HG03139 (cell line): ENCODE data around the gene DENND6B.

ENCODE experiments used
- ATAC-seq: cut with Tn5 transposase; IDR thresholded peaks from one replicate; pipeline ENCODE4 v1.9.1; 2021; ENCODE audit not compliant: unreplicated experiment

Gene DENND6B

DNA sequence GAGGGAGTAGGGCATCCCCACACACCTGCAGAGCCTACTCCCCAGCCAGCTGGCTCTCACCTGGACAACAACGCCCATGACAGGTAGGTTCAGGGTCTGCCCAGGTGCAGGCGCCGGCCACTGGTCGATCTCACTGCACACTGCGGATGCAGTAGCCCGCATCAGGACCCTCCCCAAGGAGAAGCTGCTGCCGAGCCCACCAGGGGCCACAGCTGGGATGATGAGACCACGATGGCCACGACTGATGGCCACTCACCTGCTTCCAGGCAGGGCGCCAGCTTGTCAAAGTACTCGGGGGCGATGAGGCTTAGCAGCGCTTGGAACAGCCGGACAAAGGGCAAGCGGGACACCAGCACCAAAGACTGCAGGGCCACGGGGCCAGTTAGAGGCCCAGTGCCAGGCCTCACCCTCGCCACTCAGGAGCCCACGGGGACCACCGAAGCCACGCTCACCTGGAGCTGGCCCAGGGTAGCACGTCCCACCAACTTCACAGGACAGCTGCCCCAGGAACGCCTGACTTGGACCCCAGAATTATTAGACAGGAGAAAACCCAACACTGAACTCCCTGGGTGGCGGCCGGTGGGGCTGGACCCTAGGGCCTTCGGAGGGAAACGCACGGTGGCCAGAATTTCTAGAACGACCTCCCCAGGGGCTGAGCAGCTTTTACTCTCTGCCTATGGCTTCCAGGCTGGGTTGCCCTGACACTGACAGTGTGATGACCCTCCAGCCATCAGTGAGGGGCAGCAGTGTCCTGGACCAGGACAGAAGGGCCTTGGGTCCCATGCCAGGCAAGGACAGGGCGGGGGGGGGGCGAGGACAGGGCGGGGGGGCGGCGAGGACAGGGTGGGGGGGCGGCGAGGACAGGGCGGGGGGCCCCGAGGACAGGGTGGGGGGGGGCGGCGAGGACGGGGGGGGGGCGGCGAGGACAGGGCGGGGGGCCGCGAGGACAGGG, 10.4 kb downstream of the DENND6B start:
- ATAC-seq = no peak

DNA sequence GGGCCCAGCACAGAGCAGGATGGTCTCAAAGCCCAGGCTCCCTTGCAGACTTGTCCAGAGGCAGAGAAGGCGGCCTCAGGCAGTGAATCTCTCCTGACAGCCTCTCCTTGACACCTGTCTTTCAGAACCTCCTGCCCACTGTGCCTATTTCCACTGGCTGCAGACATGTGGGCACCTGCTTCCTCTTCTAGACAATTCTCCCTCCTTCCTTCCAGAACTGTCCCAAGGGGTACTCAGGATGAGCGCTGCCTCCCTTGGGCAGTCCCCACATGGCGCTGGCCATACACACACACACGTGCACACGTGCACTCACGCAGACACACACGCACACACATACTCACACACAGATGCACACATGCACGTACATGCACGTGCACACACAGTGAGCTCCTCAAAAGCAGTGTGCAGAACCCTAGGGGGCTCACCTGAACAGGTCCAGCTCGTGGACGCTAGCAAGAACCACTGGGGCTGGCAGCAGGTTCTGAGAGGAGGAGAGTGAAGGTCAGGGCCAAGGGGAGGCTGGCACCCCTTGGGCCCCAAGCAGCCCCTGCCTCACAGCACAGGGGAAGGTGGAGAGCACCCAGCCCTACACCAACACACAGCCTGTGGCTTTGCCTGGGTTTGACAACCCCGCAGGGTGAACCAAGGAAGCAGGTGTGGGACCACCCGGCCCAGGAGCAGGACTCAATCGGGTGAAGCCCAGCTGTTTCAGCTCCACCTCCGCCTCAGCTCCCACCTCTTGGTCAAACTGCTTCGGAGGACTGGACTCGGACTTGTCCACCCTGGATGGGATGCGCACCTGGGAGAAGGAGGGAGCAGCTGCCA, 11.3 kb downstream of the DENND6B start:
- no peak for ATAC-seq

DNA sequence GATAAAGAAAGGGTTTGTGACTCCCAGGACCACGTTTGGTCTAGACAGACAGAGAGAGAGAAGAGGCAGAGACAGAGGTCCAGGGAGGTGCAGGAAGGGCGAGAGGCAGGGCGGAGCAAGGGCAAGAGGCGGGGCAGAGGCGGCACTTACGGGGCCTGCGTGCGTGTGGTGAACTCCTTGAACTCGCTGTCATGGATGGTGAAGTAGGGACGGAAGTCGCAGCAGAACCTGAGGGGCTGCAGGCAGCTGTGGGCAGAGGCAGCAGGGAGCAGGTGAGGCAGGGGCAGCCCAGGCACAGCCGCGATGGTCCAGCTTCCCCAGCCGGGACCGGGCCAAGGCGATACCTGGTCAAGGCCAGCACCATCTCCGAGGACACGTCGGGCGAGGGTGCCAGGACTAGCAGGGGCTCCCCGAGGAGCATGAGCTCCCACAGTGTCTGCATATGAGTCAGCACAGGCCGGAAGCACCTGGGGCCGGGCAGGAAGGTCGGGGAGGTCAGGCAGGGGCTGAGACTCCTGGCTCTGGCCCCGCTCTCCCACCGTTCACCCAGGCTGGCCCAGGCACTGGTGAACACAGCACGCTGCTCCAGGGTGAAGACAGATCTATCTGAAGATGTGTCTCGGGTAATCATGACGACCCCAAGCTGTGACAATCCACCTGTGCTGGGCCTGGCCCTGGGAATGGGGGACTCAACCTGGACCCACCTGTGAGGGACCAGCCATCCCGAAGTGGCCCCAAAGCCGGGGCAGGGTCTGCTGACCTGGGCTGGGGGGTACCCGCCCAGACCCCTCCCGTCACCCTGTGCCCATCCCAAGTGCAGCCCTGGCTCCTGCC, 12.1 kb downstream of the DENND6B start:
- peak; percentile 66 for ATAC-seq

DNA sequence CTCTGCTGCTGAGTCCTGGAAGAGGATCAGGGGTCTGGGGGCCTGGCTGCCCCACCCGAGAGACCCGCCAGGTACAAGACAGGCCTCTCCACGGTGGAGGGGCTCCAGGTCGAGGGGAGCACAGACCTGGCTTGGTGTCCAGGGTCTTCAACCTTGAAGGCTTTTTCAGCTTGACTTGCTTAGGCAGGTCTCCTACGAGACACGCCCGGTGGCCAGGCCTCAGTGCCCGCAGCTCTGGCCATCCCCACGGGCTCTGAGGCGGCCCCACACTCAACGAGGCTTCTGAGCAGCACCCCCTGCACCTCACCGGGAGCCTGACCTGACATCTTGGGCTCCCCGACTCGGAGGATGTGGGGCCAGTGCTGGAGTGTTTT, 12.7 kb downstream of the DENND6B start:
- ATAC-seq = no peak

DNA sequence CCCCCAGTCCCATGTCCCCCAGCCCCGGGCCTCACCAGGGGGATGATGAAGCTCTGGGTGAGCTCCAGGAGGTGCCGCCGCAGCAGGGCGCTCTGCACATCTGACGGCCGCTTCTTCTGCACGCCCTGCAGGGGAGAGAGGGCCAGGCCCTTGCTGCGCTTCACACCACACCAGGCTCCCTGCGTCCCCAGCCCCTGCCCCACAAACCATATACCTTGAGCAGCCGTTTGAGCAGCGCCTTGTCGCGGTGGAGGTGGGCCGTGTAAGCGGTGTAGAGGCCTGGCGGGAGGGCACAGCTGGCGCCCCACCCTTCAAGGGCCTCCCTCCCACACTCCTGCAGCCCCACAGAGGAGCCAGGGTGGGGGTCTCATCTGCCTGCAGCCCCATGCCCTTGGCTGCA, 13.2 kb downstream of the DENND6B start:
- no peak for ATAC-seq

DNA sequence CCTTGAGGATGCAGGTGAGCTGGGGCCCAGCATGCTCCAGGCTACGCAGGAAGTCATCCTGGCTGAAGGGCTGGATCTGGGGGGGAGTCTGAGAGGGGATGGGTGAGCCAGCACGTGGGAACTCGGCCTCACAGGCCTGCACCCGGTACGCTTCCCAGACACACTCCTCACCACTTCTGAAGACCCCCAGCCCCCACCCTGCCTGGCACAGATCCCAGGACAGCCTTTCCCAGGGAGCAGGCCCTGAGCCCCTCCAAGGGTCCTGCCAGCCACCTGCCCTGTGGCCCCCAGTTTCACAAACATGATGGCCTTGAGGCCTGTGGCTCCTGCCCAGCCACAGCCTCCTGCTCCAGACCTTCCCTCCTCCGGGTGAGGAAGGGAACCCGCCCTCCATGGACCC, 13.8 kb downstream of the DENND6B start:
- no peak for ATAC-seq

DNA sequence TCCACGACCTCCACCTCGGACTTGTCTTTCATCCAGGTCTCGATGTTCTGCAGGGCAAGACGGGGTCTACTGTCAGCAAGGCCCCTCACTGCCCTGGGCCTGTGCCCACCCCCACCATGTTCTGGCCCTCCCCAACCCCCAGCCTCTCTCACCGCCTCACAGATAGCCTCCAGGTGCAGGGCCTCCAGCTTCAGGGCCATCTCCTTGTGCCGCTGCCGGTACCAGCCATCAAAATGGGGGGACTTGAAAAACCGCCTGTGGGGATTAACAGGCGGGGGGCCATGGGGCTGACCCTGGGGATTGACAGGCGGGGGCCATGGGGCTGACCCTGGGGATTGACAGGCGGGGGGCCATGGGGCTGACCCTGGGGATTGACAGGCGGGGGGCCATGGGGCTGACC, 14.4 kb downstream of the DENND6B start:
- no peak for ATAC-seq

DNA sequence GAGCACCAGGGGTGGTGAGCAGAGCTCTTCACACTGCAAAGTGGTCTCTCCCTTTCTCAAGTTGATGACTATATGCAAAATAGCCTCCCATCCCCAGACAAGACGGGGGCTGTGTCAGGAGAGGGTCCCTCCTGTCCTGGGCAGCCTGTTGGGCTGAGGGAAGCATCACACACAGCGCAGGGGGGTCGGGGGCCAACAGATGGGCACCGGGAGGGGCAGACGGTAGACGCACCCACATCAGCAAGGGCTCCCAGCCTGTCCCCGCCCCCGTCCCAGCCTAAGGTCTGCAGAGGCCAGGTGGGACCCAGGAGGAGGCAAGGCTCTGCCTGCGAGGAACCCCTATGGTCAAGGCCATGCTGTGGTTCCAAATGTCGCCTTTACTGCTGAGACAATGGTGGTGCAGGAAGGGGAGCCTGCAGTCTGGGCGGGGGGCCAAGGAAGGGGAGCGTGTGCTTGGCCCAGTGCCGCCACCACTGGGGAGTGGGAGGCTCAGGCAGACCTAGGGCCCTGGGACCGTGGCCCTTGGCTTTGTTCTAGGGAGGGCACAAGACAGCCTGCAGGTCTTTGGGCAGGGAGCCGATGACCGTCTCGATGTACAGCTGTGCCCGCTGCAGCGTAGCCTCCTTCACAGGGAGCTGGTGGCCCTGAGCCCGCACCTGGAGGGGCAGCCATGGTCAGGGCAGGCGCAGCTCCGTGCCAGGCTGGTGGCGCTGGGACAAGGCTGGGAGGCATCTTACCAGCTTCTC, 15.0 kb downstream of the DENND6B start:
- ATAC-seq = no peak

DNA sequence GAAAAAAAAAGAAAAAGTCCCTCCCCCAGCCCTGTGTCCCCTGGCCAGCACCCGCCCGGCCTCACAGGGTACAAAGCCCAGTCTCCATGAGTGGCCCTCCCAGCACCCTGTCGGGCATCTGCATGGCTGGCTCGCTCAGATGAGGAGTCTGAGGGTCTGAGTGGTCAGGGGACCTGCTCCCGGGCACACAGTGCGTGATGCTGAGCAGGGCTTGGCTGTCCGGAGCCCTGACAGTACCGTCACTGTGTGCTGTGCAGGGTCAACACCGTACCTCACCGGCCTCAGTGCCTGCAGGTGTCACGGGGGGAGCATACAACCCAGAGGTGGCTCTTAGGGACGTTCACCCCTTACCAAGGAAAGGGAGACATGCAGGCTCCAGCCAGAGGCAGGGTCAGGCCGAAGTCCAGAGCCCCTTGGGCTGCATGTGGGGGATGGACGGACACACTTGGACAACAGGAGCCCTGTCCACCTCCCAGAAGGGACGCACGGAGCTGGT, 15.8 kb downstream of the DENND6B start:
- no peak for ATAC-seq

DNA sequence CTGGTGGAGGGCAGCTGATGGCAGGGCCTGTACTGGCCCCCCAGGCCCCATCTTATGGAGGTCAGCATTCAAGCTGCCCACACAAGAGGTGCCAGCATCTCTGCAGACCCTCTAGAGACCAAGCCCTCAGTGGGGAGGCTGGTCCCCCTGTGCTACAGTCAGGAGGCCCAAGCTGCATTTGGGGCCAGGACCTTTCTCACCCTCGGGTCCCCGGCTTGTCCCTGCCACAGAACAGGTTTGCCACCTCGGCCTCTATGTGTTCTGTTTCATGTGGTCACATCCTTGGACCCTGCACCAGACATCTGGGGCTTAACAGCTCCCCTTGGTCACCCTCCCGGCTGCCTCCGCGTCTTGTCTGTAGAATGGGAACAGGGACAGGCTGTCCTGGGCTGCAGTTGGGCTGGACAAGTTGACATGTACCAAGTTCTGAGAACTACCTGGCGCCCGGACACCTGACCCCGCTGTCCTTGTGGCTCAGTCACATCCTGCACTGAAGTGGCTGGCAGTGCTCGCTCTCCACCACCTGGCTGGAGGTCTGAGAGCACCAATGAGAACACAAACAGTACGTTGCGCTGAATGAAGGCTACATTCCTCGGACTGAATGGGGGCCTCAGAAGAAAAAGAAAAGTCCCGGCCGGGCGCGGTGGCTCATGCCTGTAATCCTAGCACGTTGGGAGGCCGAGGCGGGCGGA, 16.6 kb downstream of the DENND6B start:
- ATAC-seq = no peak

DNA sequence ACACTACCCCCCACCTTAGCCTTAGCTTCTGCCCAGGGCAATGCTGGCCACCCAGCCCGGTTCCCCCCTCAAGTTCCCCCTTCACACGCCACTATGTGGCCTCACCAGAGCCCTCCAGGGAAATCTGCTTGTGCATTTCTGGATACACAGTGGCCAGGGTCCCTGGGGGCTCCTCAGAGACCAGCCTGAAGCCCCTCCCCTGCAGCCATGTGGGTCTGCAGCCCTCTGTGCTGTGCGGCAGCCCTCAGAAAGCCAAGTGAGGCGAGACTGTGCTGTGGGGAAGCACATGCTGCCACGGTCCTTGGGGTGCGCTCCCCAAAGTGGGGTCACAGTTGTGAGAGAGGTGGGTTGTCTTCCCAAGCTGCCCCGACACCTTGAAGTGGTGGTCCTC, 17.2 kb downstream of the DENND6B start:
- ATAC-seq = no peak

DNA sequence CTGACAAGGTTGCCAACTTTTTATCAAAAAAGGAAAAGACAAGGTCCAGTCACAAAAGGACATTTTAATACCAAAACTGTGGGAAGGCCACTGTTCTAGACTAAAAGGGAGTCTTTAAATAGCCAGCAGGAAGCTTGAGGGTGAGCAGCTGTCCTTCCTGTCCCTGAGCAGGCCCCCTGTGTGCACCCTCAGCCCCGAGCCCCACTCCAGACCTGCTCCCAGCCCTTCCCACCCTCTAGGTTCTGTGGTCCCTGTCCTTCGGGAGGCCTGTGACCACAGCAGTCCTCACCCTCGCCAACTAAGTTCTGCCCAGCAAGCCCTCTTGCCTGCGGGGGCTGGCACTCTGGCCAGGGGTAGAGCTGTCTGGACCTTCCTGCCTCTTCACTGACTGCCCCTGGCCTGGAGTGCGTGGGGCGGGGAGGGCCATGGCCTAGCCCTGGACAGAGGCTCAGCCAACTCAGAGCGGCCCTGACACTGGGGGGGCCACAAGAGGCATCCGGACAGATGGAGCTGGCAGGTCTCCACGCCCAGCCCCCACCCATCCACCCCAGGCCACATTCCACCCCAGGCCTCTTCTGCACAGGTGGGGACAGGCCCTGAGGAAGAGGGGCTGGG, 17.7 kb downstream of the DENND6B start:
- ATAC-seq = no peak

DNA sequence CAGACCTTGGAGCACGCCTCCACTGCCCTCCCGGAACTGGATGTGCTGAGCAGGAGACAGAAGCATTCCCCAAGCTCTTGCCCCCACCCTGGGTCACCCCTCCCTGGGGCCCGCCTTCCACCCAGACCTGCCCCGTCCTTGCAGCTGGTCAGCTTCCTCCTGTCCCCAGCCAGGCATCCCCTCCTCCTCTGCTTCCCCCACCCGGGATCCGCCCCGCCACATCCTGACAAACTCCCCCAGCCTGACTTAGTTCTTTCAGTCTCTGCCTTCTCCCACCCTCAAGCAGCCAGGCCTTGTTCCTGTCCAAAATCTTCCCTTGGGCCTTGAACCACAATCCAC, 18.2 kb downstream of the DENND6B start:
- no peak for ATAC-seq

DNA sequence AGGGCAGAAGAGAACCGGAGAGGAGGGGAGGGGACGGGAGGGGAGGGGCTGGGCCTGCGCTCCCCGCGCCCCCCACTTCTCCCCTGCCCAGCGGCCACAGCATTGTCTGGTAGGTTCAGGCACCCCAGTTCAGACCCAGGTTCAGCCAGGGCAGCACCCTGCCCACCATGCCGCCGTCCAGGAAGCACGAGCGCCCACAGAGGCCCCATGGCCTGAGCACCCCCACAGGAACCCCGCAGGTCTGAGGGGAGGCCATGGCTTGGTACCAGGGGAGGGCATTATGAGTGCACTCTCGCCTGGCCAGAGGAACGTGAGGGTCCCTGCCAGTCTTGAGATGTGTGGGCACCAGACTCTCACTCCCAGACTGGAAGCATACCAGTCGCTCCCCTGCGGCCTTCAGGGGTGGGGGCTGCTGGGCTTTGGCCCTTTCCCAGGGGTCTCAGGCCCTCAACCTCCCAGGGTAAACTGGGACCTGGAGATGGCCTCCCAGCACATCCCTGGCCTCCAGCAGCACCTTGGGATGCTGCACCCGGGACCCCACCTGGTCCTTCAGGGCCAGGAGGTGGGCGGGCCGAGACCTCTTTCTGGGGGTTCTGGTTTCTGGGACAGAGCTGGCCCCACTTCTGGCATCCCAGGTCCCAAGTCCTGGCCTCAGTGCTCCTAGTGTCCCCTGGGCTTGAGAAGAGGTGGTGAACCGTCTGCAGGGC, 18.8 kb downstream of the DENND6B start:
- ATAC-seq = no peak

DNA sequence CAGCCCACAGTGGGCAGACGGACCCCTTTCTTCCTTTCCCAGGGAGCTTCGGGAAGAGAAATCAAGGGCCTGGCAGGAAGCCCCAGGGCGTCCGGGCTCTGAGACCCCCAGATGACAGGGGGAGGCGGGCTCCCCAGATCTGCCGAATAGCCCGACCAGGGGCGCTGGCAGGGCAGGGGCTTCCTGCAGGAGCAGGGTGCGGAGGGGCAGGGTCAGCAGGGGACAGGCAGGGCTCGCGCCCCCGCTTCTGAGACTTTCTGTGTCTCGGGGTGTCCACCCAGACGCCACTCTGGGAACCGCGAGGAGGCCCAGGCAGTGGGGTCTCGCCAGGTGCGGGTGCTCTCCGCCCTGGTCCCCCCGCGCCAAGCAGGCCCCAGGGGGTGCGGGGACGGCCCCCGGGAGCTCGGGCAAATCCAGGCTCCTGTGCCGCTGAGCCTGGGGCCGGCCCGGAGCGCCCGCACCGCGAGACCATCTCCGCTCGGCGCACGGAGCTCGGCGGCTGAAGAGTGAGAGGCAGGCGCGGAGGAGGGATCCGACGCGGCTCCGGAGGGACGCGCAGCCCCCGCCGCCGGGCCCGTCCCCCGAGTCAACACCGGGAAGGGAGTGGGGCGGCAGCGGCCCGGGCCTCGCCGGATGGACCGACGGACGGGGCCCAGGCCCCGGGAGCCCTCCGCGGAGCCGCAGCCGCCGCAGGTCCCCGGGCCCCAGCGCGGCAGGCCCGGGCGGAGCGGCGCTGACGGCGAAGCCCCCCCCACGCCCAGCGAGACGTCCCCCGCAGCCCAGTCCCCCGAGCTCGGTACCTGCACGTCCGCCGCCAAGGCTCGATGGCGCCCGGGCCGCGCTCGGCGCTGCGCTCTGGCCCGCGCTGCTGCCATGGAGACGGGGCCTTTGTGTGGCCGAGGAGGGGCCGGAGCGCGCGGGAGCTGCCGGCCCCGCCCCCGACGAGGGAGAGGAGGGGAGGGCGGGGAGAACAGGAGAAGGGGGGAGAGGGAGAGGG, 19.8 kb downstream of the DENND6B start, which contains the start of gene PLXNB2:
Gene PLXNB2, minus strand, starts transcription at position 894 of the 997 bp plus-strand sequence. CDS start 17,062 bp downstream, outside the sequence.
- ATAC-seq = no peak

DNA sequence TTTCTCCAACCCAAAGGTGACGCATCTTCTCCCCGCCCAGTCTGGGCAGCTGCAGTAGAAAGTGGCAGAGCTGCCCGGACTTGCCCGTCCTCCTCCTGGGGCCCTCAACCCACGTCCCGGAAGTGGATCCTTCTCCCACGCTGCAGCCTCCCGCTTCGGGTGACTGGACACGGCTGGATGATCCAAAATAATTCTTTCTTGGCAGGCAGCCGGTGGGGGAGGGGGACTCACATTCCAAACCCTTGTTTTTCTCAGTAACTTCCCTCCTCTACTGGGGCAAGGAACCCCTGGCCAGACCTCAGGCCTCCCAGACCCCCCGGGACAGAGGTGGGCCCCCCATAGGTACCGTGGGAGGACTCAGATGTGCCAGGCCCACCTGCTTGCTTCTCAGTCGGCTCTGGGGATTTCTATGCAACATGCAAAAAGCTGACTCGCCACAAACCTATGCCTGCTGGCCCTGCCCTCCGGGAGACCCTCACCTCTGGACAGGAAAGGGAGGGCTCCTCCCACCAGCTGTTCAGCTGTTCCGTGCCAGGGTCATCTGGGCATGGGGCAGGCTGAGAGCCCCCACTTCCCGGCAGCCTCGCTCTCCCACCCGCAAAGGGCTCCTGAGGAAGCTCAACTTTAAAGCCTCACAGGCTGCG, 20.8 kb downstream of the DENND6B start:
- no peak for ATAC-seq

DNA sequence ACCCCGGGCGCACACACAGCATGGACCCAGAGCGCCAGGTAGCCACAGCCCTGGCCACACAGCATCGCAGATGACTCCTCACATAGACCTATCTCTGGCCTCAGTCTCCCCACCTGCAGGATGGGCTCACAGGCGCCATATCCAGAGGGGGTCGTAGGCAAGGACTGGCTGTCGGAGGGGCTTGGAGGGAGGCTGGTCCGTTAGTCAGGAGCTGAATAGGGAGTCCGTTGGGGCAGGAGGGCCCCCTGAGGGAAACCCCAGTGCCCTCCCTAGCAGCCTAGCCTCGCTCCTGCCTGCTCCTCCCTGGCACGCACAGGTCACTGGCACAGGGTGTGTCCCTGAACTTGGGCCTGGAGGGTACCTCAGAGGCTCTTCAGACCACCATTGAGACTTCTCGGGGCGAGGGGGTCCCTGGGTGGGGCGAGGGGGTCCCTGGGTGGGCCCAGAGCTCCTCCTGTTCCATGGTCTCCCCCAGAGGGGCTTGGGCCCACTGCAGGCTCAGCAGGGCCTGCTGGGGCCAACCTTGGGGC, 21.4 kb downstream of the DENND6B start:
- ATAC-seq = no peak
